Measurements from ENCODE around the gene FAM83C.
A peak's percentile ranks its signal among the peaks of the same experiment; 100 is the strongest.
"Not testable (repeated sequence)": the region's sequence is repeated elsewhere in the genome, so short reads cannot be mapped to it uniquely, and the experiment has no call there.

Gene FAM83C

GRCh38 chr20:35263532-35264341, 28.5 kb downstream of the FAM83C start:
- Histone ChIP-seq H3K27me3 (ENCODE audit: control insufficient read depth, insufficient read depth, low read length) (no peaks in the 10 kb centered on the region), H3K9me3 (ENCODE audit: control insufficient read depth, insufficient read depth, low read length) (no peaks in the 10 kb centered on the region; the same call in 1 of the 2 replicates), H3K4me3 (ENCODE audit: low read length) (no peak overlapping the region), H3K27ac (ENCODE audit: low read length) (no peak overlapping the region), H3K4me1 (ENCODE audit: control insufficient read depth, insufficient read depth, low read length) (peaks cover 14% of the 10 kb centered on the region), H3K36me3 (ENCODE audit: control insufficient read depth, insufficient read depth, low read length) (no peaks in the 10 kb centered on the region)
- no peak for DNase-seq (ENCODE audit: low read depth, low spot score)
- WGBS (ENCODE audit: insufficient coverage, insufficient read length): no CpG with 5 or more reads among the region's 17 CpGs

DNA sequence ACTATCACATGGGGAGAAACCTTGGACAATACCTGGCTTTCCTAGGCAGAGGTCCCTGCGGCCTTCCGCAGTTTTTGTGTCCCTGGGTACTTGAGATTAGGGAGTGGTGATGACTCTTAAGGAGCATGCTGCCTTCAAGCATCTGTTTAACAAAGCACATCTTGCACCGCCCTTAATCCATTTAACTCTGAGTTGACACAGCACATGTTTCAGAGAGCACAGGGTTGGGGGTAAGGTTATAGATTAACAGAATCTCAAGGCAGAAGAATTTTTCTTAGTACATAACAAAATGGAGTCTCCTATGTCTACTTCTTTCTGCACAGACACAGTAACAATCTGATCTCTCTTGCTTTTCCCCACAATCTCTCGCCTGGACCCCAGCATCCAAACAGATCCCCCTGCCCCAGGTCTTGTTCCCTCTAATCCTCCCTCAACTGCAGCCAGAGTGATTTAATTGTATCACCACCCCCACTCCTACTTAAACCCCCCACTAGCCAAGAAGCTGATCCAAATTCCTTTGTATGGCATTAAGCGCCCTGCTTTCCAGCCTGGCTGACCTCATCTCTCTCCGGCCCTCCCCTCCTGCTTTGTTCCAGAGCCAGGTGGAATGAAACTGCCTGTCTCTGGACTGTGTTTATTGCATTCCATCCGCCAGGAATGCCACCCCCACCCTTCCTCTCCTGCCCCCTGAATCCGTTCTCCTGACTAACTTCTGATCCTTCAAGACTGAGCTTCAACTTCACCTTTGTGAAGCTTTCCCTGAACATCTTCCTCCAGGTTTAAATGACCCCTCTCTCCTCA, 29.3 kb downstream of the FAM83C start:
- H3K4me1 ChIP-seq (ENCODE audit: control insufficient read depth, insufficient read depth, low read length): peaks cover 14% of the 10 kb centered on the region
- H3K9me3 ChIP-seq (ENCODE audit: control insufficient read depth, insufficient read depth, low read length); H3K36me3 ChIP-seq (ENCODE audit: control insufficient read depth, insufficient read depth, low read length); H3K4me3 ChIP-seq (ENCODE audit: low read length); H3K27me3 ChIP-seq (ENCODE audit: control insufficient read depth, insufficient read depth, low read length); H3K27ac ChIP-seq (ENCODE audit: low read length): not testable (repeated sequence)
- peak; percentile 88 for DNase-seq (ENCODE audit: low read depth, low spot score)
- no CpG with 5 or more reads among the region's 8 CpGs for WGBS (ENCODE audit: insufficient coverage, insufficient read length)

GRCh38 chr20:35262321-35262720, 29.9 kb downstream of the FAM83C start:
- H3K27ac ChIP-seq (ENCODE audit: low read length); H3K36me3 ChIP-seq (ENCODE audit: control insufficient read depth, insufficient read depth, low read length): not testable (repeated sequence)
- no CpG with 5 or more reads among the region's 10 CpGs for WGBS (ENCODE audit: insufficient coverage, insufficient read length)

DNA sequence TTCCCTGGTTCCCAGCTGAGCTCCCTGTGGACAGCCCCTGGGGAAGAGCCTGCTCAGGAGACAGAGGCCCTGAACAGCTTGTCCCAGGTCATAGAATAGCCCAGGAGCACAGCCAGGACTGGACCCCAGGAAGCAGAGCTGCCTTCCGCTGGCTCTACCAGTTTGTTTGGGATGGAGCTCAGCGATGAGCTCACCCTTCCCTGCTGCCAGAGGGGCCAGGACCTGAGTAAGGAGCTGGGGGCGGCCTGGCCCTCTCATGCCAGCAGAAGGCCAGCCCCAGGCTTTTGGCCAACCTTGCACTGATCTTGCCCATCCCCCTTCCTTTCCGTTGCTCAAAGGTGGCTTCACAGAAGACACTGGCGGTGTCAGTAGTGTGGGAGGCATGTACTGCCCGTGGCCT, 31.8 kb downstream of the FAM83C start:
- no peaks in the 10 kb centered on the region for H3K36me3 ChIP-seq (ENCODE audit: control insufficient read depth, insufficient read depth, low read length)
- no peak overlapping the region for H3K4me3 ChIP-seq (ENCODE audit: low read length)
- no peaks in the 10 kb centered on the region for H3K27me3 ChIP-seq (ENCODE audit: control insufficient read depth, insufficient read depth, low read length)
- whole genome bisulfite sequencing (ENCODE audit: insufficient coverage, insufficient read length): no CpG with 5 or more reads among the region's 6 CpGs
- H3K9me3 ChIP-seq (ENCODE audit: control insufficient read depth, insufficient read depth, low read length): no peaks in the 10 kb centered on the region; the same call in 1 of the 2 replicates
- no peak for DNase-seq (ENCODE audit: low read depth, low spot score)
- H3K4me1 ChIP-seq (ENCODE audit: control insufficient read depth, insufficient read depth, low read length): peaks cover 14% of the 10 kb centered on the region
- H3K27ac ChIP-seq (ENCODE audit: low read length): no peak overlapping the region

More at GRCh38 chr20:35262321-35262720, 29.9 kb downstream of the FAM83C start:
- H3K9me3 ChIP-seq (ENCODE audit: control insufficient read depth, insufficient read depth, low read length); H3K4me3 ChIP-seq (ENCODE audit: low read length); DNase-seq (ENCODE audit: low read depth, low spot score); H3K27me3 ChIP-seq (ENCODE audit: control insufficient read depth, insufficient read depth, low read length): not testable (repeated sequence)
- peaks cover 14% of the 10 kb centered on the region for H3K4me1 ChIP-seq (ENCODE audit: control insufficient read depth, insufficient read depth, low read length)

DNA sequence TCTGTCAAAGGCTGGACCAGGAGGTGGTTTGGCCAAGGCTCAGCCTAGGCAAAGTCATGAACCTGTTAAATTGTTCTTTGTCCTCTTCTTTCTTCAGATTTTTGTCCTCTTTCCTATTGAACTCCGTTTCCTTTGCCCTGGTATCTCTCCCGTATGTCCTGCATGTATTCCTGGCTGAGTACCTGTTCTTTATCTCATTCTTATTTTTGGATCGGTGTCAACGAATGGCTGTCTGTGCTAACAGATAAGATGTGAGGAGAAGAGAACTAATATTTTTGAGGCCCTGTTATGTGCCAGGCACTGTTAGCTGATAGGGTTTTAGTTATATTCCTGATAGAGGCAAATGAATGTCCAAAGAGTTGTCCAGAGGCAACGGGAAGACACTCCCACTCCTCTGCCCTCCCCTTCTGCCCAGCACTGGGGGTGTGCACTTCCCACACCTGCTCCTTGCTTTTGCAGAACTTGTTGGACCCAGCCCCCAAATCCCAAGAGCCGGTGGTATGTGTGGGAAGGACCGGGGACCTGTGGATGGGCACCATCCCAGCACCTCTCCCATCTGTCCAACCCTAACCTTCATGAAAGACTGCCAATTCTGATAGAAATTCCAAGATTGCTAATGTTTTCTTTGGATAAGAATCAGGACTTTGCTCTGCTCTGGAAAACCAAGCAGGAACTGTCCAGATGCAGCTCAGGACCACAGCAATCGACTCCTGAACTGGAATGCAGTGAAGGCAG, 34.9 kb downstream of the FAM83C start:
- no peaks in the 10 kb centered on the region for H3K36me3 ChIP-seq (ENCODE audit: control insufficient read depth, insufficient read depth, low read length)
- DNase-seq (ENCODE audit: low read depth, low spot score): no peak
- WGBS (ENCODE audit: insufficient coverage, insufficient read length): no CpG with 5 or more reads among the region's 8 CpGs
- no peaks in the 10 kb centered on the region; the same call in 1 of the 2 replicates for H3K9me3 ChIP-seq (ENCODE audit: control insufficient read depth, insufficient read depth, low read length)
- H3K27ac ChIP-seq (ENCODE audit: low read length): no peak overlapping the region
- peaks cover 7% of the 10 kb centered on the region for H3K4me1 ChIP-seq (ENCODE audit: control insufficient read depth, insufficient read depth, low read length)
- no peak overlapping the region for H3K4me3 ChIP-seq (ENCODE audit: low read length)
- no peaks in the 10 kb centered on the region for H3K27me3 ChIP-seq (ENCODE audit: control insufficient read depth, insufficient read depth, low read length)

DNA sequence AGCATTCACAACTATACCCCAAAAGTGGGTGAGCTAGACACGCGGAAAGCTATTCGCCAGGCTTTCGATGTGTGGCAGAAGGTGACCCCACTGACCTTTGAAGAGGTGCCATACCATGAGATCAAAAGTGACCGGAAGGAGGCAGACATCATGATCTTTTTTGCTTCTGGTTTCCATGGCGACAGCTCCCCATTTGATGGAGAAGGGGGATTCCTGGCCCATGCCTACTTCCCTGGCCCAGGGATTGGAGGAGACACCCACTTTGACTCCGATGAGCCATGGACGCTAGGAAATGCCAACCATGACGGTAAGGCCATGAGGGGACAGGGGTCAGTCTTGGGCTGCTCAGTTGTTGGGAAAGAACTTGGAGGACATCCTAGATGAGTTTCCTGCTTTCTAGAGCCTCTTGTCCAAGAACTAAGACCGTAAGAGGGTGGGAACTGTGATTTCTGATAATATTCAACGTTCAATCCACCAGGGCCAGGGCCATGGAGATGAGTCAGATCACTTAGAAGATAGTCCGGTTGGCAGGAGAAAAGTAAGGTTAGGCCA, 37.7 kb downstream of the FAM83C start:
- H3K4me1 ChIP-seq (ENCODE audit: control insufficient read depth, insufficient read depth, low read length): peaks cover 2% of the 10 kb centered on the region
- WGBS (ENCODE audit: insufficient coverage, insufficient read length): no CpG with 5 or more reads among the region's 12 CpGs
- no peak overlapping the region for H3K4me3 ChIP-seq (ENCODE audit: low read length)
- no peaks in the 10 kb centered on the region for H3K27me3 ChIP-seq (ENCODE audit: control insufficient read depth, insufficient read depth, low read length)
- no peak overlapping the region for H3K27ac ChIP-seq (ENCODE audit: low read length)
- H3K9me3 ChIP-seq (ENCODE audit: control insufficient read depth, insufficient read depth, low read length): no peaks in the 10 kb centered on the region
- no peak for DNase-seq (ENCODE audit: low read depth, low spot score)
- no peaks in the 10 kb centered on the region for H3K36me3 ChIP-seq (ENCODE audit: control insufficient read depth, insufficient read depth, low read length)

GRCh38 chr20:35253010-35253409, 39.2 kb downstream of the FAM83C start:
- no peaks in the 10 kb centered on the region; the same call in 1 of the 2 replicates for H3K4me1 ChIP-seq (ENCODE audit: control insufficient read depth, insufficient read depth, low read length)
- H3K36me3 ChIP-seq (ENCODE audit: control insufficient read depth, insufficient read depth, low read length): no peaks in the 10 kb centered on the region
- no peaks in the 10 kb centered on the region for H3K9me3 ChIP-seq (ENCODE audit: control insufficient read depth, insufficient read depth, low read length)
- no CpG with 5 or more reads among the region's 3 CpGs for WGBS (ENCODE audit: insufficient coverage, insufficient read length)
- H3K27me3 ChIP-seq (ENCODE audit: control insufficient read depth, insufficient read depth, low read length): no peaks in the 10 kb centered on the region
- no peak overlapping the region for H3K27ac ChIP-seq (ENCODE audit: low read length)
- DNase-seq (ENCODE audit: low read depth, low spot score): no peak
- no peak overlapping the region for H3K4me3 ChIP-seq (ENCODE audit: low read length)

DNA sequence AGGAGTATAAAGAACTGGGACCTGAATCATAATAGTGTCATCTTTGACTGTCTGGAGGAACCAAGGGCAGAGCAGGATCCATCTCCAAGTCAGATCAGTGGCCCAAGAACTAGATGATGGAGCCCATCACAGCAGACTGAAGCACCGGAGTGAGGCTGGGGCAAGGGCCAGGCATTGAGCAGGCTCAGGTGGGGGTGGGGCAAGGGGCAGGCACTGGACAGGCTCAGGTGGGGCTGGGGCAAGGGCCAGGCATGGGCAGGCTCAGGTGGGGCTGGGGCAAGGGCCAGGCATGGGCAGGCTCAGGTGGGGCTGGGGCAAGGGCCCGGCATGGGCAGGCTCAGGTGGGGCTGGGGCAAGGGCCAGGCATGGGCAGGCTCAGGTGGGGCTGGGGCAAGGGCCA, 39.6 kb downstream of the FAM83C start:
- H3K4me3 ChIP-seq (ENCODE audit: low read length); H3K36me3 ChIP-seq (ENCODE audit: control insufficient read depth, insufficient read depth, low read length); H3K4me1 ChIP-seq (ENCODE audit: control insufficient read depth, insufficient read depth, low read length); DNase-seq (ENCODE audit: low read depth, low spot score); H3K27me3 ChIP-seq (ENCODE audit: control insufficient read depth, insufficient read depth, low read length); H3K27ac ChIP-seq (ENCODE audit: low read length); H3K9me3 ChIP-seq (ENCODE audit: control insufficient read depth, insufficient read depth, low read length): not testable (repeated sequence)
- WGBS (ENCODE audit: insufficient coverage, insufficient read length): no CpG with 5 or more reads among the region's 2 CpGs

DNA sequence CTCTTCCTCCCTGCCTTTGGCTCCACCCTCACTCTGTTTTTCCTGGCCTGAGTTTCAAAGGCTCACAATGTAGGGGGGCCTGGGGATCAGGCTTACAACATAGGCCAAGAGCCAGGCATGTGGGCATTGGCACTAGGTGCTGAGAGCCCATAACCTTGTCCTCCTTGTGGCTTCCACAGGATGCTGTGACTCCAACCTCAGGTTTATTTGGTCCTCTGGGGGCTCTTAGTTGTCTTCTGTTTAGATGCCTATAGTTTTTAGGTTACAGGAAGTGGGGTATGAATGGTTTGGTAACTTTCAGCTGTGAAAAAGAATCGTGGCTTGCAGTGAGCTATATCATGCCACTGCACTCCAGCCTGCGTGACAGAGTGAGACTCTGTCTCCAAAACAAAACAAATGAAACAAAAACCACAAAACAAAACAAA, 40.2 kb downstream of the FAM83C start:
- no peak for DNase-seq (ENCODE audit: low read depth, low spot score)
- no peaks in the 10 kb centered on the region for H3K36me3 ChIP-seq (ENCODE audit: control insufficient read depth, insufficient read depth, low read length)
- no peak overlapping the region for H3K4me3 ChIP-seq (ENCODE audit: low read length)
- no peaks in the 10 kb centered on the region for H3K9me3 ChIP-seq (ENCODE audit: control insufficient read depth, insufficient read depth, low read length)
- no peaks in the 10 kb centered on the region for H3K27me3 ChIP-seq (ENCODE audit: control insufficient read depth, insufficient read depth, low read length)
- WGBS (ENCODE audit: insufficient coverage, insufficient read length): no CpG with 5 or more reads among the region's 2 CpGs
- no peaks in the 10 kb centered on the region for H3K4me1 ChIP-seq (ENCODE audit: control insufficient read depth, insufficient read depth, low read length)
- no peak overlapping the region for H3K27ac ChIP-seq (ENCODE audit: low read length)

- Histone ChIP-seq H3K4me3 (ENCODE audit: low read length) (no peak overlapping the region), H3K4me1 (ENCODE audit: control insufficient read depth, insufficient read depth, low read length) (no peaks in the 10 kb centered on the region), H3K36me3 (ENCODE audit: control insufficient read depth, insufficient read depth, low read length) (no peaks in the 10 kb centered on the region), H3K9me3 (ENCODE audit: control insufficient read depth, insufficient read depth, low read length) (no peaks in the 10 kb centered on the region), H3K27ac (ENCODE audit: low read length) (no peak overlapping the region), H3K27me3 (ENCODE audit: control insufficient read depth, insufficient read depth, low read length) (no peaks in the 10 kb centered on the region)
- no CpG with 5 or more reads among the region's 2 CpGs for WGBS (ENCODE audit: insufficient coverage, insufficient read length)
- no peak for DNase-seq (ENCODE audit: low read depth, low spot score)
These were observed 40.6 kb downstream of the FAM83C start for GRCh38 chr20:35251613-35251940.
